WTC11 (cell line): Measurements from ENCODE around the gene CCDC68. TPM values are rescaled to one million over a fixed set of nuclear protein-coding genes. Genes with fewer than 3 reads are reported as not detected.
A peak's percentile ranks its signal among the peaks of the same experiment; 100 is the strongest.

Experiments
- ATAC-seq: fragments of 200-7000 bp; cut with Tn5 transposase; 2 replicates; pipeline ENCODE4 v1.10.0; 2021; ENCODE audit warnings: mild to moderate bottlenecking, moderate library complexity
- CTCF ChIA-PET: fragments of 300-600 bp; sonication (Branson Sonifier 250); formaldehyde crosslinking; loops from one replicate; lab custom pipeline; 2021; ENCODE audit warnings: antibody characterized with exemption; lab: Charles Lee
- POLR2A ChIA-PET: fragments of 350-600 bp; sonication (Branson Sonifier 250); formaldehyde crosslinking; loops from one replicate; lab custom pipeline; 2021; ENCODE audit warnings: antibody characterized with exemption; lab: Charles Lee
- DNase-seq: peaks from one replicate; pipeline ENCODE4 v3.0.0; 2021; ENCODE audit warnings: low spot score
- H3K27ac Mint-ChIP-seq: 2 replicates; pipeline ENCODE4 v1.8.0; 2021; ENCODE audit warnings: mixed read lengths
- H3K27me3 Mint-ChIP-seq: 2 replicates; pipeline ENCODE4 v1.8.0; 2021; ENCODE audit warnings: low read depth, mild to moderate bottlenecking, moderate library complexity, mixed read lengths
- H3K36me3 Mint-ChIP-seq: 2 replicates; pipeline ENCODE4 v1.8.0; 2021; ENCODE audit warnings: mixed read lengths
- H3K4me1 Mint-ChIP-seq: 2 replicates; pipeline ENCODE4 v1.8.0; 2022; ENCODE audit warnings: mixed read lengths
- H3K4me3 Mint-ChIP-seq: 2 replicates; pipeline ENCODE4 v1.8.0; 2021; ENCODE audit warnings: mild to moderate bottlenecking, moderate library complexity, mixed read lengths
- H3K9me3 Mint-ChIP-seq: 2 replicates; pipeline ENCODE4 v1.8.0; 2021; ENCODE audit warnings: mixed read lengths
- AR ChIP-seq: fragments of 250-450 bp; sonication (Bioruptor Pico); IDR thresholded peaks from 2 replicates; pipeline ENCODE4 v1.9.0; 2021; ENCODE audit warnings: mild to moderate bottlenecking
- CBFB ChIP-seq: sonication (generic); formaldehyde crosslinking; IDR thresholded peaks from 2 replicates; pipeline ENCODE4 v1.8.1; 2022; ENCODE audit warnings: mild to moderate bottlenecking, low read depth, missing genetic modification reagents
- ESRRA ChIP-seq: sonication (generic); formaldehyde crosslinking; IDR thresholded peaks from 2 replicates; pipeline ENCODE4 v1.8.1; 2022; ENCODE audit warnings: mild to moderate bottlenecking, missing genetic modification reagents, borderline replicate concordance
- FOXP1 ChIP-seq: sonication (generic); formaldehyde crosslinking; IDR thresholded peaks from 2 replicates; pipeline ENCODE4 v1.8.0; 2022; ENCODE audit warnings: missing genetic modification reagents, mild to moderate bottlenecking, moderate library complexity, borderline replicate concordance
- FOXP4 ChIP-seq: sonication (generic); formaldehyde crosslinking; IDR thresholded peaks from 2 replicates; pipeline ENCODE4 v1.8.0; 2022; ENCODE audit warnings: mild to moderate bottlenecking, missing genetic modification reagents
- GRHL2 ChIP-seq: fragments of 250-450 bp; sonication (Bioruptor Pico); IDR thresholded peaks from 2 replicates; pipeline ENCODE4 v1.8.0; 2022; ENCODE audit warnings: mild to moderate bottlenecking, moderate library complexity; ENCODE audit not compliant: insufficient replicate concordance, severe bottlenecking
- MAX ChIP-seq: sonication (generic); formaldehyde crosslinking; IDR thresholded peaks from 2 replicates; pipeline ENCODE4 v1.8.0; 2022; ENCODE audit warnings: mild to moderate bottlenecking, missing genetic modification reagents
- NFE2L1 ChIP-seq: sonication (generic); formaldehyde crosslinking; IDR thresholded peaks from 2 replicates; pipeline ENCODE4 v1.8.1; 2023; ENCODE audit warnings: missing genetic modification reagents
- SMAD4 ChIP-seq: sonication (generic); formaldehyde crosslinking; IDR thresholded peaks from 2 replicates; pipeline ENCODE4 v1.8.0; 2022; ENCODE audit warnings: mild to moderate bottlenecking, missing genetic modification reagents
- SP1 ChIP-seq: sonication (generic); formaldehyde crosslinking; conservative IDR thresholded peaks from 2 replicates; pipeline ENCODE4 v1.8.1; 2022; ENCODE audit warnings: missing genetic modification reagents
- TP53 ChIP-seq: sonication (generic); formaldehyde crosslinking; IDR thresholded peaks from 2 replicates; pipeline ENCODE4 v1.8.1; 2023; ENCODE audit warnings: mild to moderate bottlenecking, missing genetic modification reagents
- USF2 ChIP-seq: sonication (generic); formaldehyde crosslinking; IDR thresholded peaks from 2 replicates; pipeline ENCODE4 v1.8.1; 2023; ENCODE audit warnings: mild to moderate bottlenecking, missing genetic modification reagents, moderate library complexity
- ZNF416 ChIP-seq: fragments of 250-450 bp; sonication (Bioruptor Pico); IDR thresholded peaks from 2 replicates; pipeline ENCODE4 v1.9.0; 2021; ENCODE audit warnings: mild to moderate bottlenecking, inconsistent platforms
- ZNF671 ChIP-seq: fragments of 250-450 bp; sonication (Bioruptor Pico); IDR thresholded peaks from 2 replicates; pipeline ENCODE4 v1.8.0; 2021; ENCODE audit warnings: mild to moderate bottlenecking
- total RNA-seq: library from RNA; stranded (reverse); gene quantifications from 3 replicates; pipeline ENCODE4 v1.2.3, GENCODE V29; 2021
- TF ChIP-seq, protein P1 (sequence below): fragments of 250-450 bp; sonication (Bioruptor Pico); conservative IDR thresholded peaks from 2 replicates; pipeline ENCODE4 v1.9.0; 2021; ENCODE audit warnings: mild to moderate bottlenecking
- TF ChIP-seq, protein P2 (sequence below): sonication (generic); formaldehyde crosslinking; IDR thresholded peaks from 2 replicates; pipeline ENCODE4 v1.8.1; 2022; ENCODE audit warnings: missing genetic modification reagents, borderline replicate concordance
- TF ChIP-seq, protein P3 (sequence below): sonication (generic); formaldehyde crosslinking; IDR thresholded peaks from 2 replicates; pipeline ENCODE4 v1.8.1; 2022; ENCODE audit warnings: mild to moderate bottlenecking, missing genetic modification reagents, moderate library complexity, borderline replicate concordance
- TF ChIP-seq, protein P4 (sequence below): fragments of 250-450 bp; sonication (Bioruptor Pico); IDR thresholded peaks from 2 replicates; pipeline ENCODE4 v1.9.0; 2021; ENCODE audit warnings: moderate library complexity, mild to moderate bottlenecking, inconsistent platforms, borderline replicate concordance
- TF ChIP-seq, protein P5 (sequence below): sonication (generic); formaldehyde crosslinking; IDR thresholded peaks from 2 replicates; pipeline ENCODE4 v1.8.0; 2022; ENCODE audit warnings: mild to moderate bottlenecking, missing genetic modification reagents

Gene CCDC68
- total RNA-seq, 1 experiment from 2014 or later, result 0.92 TPM

- DNase-seq (peak; percentile 28), ATAC-seq (peak; percentile 70)
- H3K4me1 Mint-ChIP-seq, result 0 out of 2 replicates have a peak, but pooled peaks cover 1% of the 10 kb centered on the region
- peaks cover 3% of the 10 kb centered on the region for H3K9me3 Mint-ChIP-seq
- POLR2A ChIA-PET, result no interaction called here
- H3K27ac Mint-ChIP-seq, result no peak overlapping the region
- no peak for TF ChIP-seq ZNF671
- no peak for TF ChIP-seq FOXP4 (CRISPR knock-in tag)
- no peak for TF ChIP-seq FOXP1 (CRISPR knock-in tag)
- no peak for TF ChIP-seq NFE2L1 (CRISPR knock-in tag)
- TF ChIP-seq, protein P1, sequence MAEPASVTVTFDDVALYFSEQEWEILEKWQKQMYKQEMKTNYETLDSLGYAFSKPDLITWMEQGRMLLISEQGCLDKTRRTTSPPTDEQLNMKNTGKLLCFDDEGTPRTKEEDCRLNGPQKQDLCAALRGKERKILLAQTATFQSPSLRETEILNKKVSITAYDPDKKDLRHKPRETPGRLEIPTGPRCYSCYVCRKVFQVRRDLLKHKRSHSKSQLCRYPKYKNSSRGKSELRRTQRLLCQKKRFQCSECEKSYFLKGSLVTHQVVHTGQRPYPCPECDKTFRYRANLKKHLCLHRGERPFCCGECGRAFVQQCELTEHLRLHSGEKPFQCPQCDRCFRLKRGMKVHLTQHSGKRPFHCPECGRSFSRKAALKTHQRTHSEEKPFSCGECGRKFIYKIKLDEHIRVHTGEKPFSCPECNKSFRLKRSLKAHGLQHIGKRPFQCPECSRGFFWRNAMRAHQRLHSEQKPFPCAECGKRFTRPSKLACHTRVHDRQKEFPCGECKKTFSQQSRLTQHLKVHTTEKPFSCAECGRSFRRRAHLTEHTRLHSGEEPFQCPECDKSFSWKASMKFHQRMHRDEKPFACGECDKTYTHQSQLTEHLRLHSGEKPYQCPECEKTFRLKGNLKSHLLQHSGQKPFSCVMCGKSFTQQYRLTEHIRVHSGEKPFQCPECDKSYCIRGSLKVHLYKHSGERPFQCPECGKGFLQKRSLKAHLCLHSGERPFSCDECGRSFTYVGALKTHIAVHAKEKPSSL (CRISPR knock-in tag), result no peak
- CTCF ChIA-PET, result interaction anchor here (0.6 kb wide), 1 partner anchor 120 kb away, joined by 3 read pairs; no protein-coding TSS in a partner anchor
- H3K4me3 Mint-ChIP-seq, result no peak overlapping the region
- no peaks in the 10 kb centered on the region for H3K27me3 Mint-ChIP-seq
- no peaks in the 10 kb centered on the region for H3K36me3 Mint-ChIP-seq
Measured at GRCh38 chr18:54916507-54916906, 42.8 kb downstream of the CCDC68 start.

DNA sequence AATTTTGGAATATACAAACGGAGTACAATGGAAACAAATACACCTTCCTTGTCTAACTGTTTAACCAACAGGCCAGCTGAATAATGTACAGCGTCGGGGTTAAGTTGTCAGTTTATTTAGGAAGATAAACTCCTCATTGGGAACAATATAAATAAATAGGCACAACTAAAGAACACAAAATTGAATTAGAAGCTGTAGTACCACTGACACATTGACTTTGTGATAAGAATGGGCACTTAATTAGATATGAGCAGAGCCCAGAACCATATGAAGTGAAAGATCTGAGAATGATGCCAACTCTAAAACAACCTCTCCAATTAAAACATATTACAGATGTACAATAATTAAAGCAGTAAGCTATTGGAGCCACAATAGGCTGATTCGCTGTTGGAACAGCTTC lies 44.4 kb downstream of the CCDC68 start:
- DNase-seq (no peak), ATAC-seq (no peak)
- Mint-ChIP-seq H3K9me3 (no peaks in the 10 kb centered on the region), H3K36me3 (no peaks in the 10 kb centered on the region), H3K27me3 (no peaks in the 10 kb centered on the region), H3K27ac (no peak overlapping the region), H3K4me1 (no peaks in the 10 kb centered on the region), H3K4me3 (no peak overlapping the region)
- POLR2A ChIA-PET, result no interaction called here
- CTCF ChIA-PET, result interaction anchor here (0.7 kb wide), 1 partner anchor 44 kb away, joined by 3 read pairs; the partner anchor contains the start of gene CCDC68
- TF ChIP-seq CBFB (CRISPR knock-in tag) (no peak), USF2 (CRISPR knock-in tag) (no peak), SP1 (CRISPR knock-in tag) (no peak)
- TF ChIP-seq, protein P2, sequence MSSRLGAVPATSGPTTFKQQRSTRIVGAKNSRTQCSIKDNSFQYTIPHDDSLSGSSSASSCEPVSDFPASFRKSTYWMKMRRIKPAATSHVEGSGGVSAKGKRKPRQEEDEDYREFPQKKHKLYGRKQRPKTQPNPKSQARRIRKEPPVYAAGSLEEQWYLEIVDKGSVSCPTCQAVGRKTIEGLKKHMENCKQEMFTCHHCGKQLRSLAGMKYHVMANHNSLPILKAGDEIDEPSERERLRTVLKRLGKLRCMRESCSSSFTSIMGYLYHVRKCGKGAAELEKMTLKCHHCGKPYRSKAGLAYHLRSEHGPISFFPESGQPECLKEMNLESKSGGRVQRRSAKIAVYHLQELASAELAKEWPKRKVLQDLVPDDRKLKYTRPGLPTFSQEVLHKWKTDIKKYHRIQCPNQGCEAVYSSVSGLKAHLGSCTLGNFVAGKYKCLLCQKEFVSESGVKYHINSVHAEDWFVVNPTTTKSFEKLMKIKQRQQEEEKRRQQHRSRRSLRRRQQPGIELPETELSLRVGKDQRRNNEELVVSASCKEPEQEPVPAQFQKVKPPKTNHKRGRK, result no peak

DNA sequence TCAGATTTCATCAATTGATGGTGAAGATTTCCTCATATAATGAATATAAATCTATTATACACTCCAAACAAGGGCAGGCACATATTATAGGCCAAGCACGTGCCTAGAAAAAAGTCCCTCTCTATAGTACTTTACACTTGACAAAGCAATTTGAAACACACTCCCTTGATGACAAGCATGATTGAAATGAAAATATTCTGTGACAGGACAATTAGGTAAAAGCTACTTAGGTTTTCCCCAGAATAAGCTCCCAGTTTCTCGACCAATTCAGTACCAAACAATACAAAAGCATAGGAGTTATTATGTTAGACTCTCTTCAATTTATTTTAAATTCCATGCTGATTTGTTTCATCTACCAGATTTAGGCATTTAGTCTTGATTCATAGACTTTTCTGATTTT lies 47.7 kb downstream of the CCDC68 start:
- ChIA-PET POLR2A (no interaction called here), CTCF (no interaction called here)
- no peak for DNase-seq
- H3K27ac Mint-ChIP-seq, result no peak overlapping the region
- H3K4me1 Mint-ChIP-seq, result no peaks in the 10 kb centered on the region
- H3K9me3 Mint-ChIP-seq, result no peaks in the 10 kb centered on the region
- H3K27me3 Mint-ChIP-seq, result no peaks in the 10 kb centered on the region
- no peaks in the 10 kb centered on the region for H3K36me3 Mint-ChIP-seq
- ATAC-seq, result no peak
- no peak overlapping the region for H3K4me3 Mint-ChIP-seq
- TF ChIP-seq, protein P3, sequence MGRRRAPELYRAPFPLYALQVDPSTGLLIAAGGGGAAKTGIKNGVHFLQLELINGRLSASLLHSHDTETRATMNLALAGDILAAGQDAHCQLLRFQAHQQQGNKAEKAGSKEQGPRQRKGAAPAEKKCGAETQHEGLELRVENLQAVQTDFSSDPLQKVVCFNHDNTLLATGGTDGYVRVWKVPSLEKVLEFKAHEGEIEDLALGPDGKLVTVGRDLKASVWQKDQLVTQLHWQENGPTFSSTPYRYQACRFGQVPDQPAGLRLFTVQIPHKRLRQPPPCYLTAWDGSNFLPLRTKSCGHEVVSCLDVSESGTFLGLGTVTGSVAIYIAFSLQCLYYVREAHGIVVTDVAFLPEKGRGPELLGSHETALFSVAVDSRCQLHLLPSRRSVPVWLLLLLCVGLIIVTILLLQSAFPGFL, result no peak
- TF ChIP-seq AR (no peak), MAX (no peak), TP53 (CRISPR knock-in tag) (no peak), ZNF416 (no peak), SMAD4 (CRISPR knock-in tag) (no peak), FOXP1 (CRISPR knock-in tag) (no peak), ESRRA (CRISPR knock-in tag) (no peak), GRHL2 (CRISPR knock-in tag) (no peak)
- TF ChIP-seq, protein P4, sequence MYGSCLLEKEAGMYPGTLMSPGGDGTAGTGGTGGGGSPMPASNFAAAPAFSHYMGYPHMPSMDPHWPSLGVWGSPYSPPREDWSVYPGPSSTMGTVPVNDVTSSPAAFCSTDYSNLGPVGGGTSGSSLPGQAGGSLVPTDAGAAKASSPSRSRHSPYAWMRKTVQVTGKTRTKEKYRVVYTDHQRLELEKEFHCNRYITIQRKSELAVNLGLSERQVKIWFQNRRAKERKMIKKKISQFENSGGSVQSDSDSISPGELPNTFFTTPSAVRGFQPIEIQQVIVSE (CRISPR knock-in tag), result no peak
- TF ChIP-seq, protein P5, sequence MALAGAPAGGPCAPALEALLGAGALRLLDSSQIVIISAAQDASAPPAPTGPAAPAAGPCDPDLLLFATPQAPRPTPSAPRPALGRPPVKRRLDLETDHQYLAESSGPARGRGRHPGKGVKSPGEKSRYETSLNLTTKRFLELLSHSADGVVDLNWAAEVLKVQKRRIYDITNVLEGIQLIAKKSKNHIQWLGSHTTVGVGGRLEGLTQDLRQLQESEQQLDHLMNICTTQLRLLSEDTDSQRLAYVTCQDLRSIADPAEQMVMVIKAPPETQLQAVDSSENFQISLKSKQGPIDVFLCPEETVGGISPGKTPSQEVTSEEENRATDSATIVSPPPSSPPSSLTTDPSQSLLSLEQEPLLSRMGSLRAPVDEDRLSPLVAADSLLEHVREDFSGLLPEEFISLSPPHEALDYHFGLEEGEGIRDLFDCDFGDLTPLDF (CRISPR knock-in tag), result no peak
